ENCODE measurements around the gene ADGRV1.

Gene ADGRV1

DNA sequence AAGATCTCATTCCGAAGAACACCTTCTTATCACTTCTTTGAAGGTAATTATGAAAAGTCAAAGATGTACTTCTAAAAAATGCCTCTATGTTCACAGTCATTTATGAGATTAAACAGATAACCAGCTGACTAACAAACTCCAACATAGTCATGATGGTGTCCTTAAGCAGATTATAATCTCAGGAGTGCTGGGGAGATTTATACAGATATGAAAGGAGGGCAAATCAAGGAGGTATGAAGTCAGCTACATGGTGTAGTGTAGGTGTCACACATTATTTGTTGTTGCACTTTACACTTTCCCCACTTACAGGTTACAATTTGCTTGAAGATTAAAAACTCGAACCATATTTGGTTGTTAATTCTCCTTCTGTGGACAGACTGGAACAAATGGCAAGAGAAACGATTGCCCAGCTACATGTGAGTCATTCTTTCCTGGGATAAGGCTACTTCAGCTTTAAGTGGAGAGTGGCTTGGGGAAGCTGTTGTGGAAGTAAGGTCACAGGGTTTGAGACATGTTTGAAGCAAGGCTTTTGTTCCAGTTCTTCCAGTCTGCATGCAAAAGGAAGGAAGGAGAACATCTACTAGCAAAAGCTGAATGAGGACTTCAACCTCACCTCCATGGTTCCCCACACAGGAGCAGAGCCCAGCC, 320.1 kb downstream of the ADGRV1 start:
- no peak for DNase-seq

DNA sequence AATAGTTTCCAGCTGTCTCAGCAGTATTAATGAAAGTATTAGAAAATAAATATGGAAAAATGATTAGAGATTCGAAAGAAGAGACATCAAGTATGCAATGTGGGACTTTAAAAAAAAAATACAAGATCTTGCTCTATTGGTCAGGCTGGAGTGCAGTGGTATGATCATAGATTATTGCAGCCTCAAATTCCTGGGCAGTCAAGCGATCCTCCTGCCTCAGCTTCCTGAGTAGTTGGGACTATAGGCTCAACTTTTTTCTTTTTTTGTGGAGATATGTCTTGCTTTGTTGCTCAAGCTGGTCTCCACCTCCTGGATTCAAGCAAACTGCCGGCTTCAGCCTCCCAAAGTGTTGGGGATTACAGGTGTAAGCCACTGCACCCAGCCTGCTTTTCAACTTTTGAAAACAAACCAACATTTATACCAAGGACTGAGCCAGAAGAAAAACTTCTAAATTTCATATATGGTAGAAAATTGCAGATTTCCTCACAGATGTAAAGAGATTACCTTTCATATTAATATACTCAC, 323.1 kb downstream of the ADGRV1 start:
- no peak for DNase-seq

DNA sequence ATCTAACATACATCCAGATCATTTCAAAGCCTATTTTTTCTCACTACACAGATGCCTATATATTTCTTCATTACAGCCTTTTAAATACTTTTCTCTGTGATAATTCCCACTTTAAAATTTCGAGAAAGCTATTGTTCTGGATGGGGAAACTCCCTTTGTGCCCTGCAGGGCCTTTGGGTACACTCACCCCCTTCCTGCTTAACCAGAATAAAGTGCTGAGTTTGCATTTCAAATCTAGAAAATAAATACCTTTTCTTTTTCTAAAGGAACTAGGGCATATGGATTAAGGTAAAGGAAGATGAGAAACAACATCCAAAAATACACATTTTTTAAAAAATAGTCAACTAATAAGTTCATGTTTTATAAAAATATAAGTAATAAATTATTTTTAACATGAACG, 323.9 kb downstream of the ADGRV1 start:
- DNase-seq, result no peak

DNA sequence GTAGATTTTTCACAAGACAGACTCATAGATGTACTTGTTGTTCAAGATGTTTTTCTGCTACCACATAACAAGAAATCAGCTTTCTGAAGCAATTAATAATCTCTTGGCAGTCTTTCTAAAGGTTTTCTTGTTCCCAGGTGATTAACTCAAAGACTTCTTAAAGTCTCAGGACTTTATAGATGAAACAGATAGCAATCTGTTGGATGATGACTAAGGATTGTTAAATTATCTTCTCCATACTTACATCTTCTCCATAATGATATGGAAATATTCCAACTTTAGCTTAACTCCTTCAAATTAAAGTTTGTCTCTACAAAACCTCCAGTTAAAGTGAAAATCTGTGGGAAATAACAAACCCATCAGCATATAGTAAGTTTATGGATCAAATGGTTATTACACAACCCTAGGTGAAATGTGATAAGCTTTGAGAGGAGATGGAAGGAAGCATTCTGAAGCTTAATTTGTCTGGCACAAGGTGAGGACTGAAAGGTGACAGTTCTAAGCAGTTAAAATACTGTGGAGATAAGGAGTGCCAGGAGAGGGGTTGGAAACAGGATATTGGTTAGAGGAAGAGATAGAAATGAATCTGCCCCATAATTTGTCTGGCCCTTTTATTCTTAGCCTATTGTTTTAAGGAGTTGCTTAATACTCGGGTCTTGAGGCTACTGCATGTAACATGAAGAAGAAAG, 326.7 kb downstream of the ADGRV1 start:
- no peak for DNase-seq

DNA sequence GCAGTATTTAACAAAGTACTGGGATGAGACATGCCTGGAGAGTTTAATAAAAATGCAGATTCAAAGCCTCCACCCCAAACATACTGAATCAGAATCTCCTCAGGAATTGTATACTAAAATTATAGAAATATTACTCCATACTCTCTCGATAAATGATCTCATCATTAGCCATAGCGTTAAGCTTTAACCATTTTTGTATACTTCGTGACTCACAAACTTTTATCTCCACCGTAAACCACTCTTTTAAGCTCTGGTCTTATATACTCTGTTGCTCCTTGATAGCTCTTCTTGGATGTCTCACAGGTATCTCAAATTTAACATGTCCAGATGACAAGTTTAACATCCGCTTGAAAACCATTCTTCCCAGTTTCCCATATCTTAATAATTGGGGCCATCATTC, 327.8 kb downstream of the ADGRV1 start:
- DNase-seq, result no peak

DNA sequence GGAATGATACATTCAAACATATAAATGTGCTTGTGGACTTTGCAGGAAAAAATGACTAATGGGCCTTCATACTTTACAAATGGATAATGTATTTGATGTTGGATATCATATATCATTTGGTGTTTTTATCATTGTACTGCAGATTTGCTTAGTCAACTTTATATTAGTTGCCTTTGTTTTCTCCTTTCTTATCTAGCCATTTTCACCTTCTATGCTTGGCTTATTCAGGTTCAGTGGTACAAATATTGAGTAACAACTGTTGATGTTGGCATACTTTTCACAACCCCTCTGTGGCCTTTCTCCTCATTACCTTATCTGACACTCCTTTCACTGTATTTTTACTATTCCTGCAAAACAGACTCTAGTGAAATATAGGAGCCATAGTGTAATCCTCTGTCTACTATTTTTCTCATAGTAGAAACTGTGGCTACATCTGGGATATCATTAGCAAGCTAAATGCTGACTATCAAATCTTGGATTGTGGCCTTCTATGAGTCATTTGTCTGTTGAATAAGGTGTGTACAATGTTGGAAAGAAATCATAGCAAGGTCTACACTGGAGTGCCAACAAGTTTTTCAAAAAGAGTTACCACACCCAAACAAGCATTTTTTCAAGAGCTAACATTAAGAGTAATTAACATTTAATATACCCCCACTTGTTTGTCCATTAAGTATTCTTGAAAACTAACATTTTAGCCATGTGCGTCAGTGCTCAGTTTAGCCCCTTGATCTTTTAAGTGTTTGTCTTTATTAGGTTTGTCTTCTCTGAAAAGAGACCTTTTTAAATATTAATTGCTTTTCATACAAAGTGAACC, 330.1 kb downstream of the ADGRV1 start:
- DNase-seq, result no peak

DNA sequence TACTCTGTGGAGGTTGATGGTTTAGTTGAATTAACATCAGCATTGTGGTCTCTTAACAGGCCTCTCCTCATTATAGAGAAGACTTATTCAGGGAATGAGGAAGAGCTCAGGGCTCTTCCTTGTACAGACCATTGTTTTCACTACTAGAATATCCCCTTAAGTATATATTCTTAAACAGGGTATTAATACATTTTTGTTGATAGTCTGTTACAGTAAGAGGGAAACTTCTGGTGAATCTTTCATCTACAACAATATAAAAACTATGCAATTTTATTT, 330.7 kb downstream of the ADGRV1 start:
- no peak for DNase-seq

DNA sequence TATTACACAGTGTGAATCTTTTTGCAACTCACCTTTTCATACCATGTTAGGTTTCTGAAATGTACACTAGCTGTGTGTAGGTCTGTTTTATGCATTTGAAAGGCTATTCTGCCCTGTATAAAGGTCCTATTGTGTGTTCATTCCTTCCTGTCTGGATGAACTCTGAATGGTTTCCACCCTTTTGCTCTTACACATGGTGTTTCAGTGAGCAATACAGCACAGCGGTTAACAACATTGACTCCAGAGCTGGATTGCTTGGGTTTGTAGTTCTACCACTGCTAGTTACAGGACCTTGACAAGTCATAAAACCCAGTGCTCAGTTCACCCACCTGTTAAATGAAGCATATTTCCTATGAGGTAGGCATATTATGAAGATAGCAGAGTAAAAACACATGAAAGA, 331.6 kb downstream of the ADGRV1 start:
- no peak for DNase-seq

DNA sequence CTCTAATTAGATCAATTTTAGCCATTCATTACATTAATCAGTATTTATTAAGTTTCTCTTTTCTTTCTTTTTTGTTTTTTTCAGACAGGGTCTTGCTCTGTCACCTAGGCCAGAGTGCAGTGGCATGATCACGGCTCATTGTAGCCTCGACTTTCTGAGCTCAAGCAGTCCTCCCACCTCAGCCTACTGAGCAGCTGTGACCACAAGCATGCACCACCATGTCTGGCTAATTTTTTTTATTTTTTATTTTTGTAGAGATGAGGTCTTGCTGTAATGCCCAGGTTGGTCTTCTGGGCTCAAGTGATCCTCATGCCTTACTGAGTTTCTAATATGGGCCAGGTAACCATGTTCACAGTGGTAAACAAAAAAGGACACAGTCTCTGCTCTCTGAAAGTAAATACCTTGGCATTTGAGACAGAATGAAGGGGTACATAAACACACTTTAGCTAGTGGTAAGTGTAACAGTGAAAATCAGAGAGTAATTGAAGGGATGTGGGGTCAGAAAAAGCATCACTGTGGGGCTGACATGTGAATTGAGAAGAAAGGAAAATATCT, 336.3 kb downstream of the ADGRV1 start:
- DNase-seq, result no peak

DNA sequence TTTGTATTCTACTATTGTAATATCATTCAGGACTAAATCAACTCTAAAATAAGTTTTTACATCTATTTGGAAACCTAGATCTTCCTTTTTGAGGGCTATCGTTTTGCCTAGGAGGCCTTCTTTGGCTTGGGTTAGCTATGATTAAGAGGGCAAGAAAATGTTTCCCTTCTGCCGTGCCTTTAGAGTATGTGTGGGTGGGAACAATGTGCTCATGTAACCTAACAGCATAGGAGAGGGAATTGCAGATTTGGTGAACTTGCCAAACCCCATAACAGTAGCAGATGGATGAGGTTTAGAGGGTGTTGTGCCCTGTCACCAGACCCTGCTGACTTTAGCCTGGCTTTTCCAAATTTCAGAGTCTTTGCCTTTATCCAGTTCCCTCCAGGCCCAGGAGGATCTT, 339.0 kb downstream of the ADGRV1 start:
- no peak for DNase-seq

DNA sequence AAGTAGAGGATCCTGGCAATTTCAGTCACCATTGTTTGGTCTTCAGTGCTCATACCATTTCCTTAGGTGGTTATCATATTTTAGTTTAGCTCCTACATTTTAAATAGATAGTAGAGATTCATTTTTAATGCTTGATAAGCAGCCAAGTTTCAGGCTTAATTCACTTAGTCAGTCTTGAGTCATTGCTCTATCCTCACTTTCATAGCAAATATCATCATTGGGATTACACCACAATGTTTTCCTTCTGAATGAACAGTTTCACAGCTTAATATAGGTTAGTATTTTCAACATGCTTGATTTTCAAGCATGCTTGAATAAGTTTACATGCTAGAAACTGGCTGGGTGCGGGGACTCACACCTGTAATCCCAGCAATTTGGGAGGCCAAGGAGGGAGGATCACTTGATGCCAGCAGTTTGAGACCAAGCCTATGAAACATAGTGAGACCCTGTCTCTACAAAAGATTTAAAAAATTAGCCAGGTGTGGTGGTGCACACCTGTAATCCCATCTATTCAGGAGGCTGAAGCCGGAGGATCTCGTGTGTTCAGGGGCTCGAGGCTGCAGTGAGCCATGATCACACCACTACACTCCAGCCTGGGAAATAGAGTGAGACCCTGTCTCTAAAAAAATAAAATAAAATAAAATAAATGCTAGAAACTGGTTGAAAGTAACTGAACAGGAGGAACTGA, 339.9 kb downstream of the ADGRV1 start:
- DNase-seq, result no peak

DNA sequence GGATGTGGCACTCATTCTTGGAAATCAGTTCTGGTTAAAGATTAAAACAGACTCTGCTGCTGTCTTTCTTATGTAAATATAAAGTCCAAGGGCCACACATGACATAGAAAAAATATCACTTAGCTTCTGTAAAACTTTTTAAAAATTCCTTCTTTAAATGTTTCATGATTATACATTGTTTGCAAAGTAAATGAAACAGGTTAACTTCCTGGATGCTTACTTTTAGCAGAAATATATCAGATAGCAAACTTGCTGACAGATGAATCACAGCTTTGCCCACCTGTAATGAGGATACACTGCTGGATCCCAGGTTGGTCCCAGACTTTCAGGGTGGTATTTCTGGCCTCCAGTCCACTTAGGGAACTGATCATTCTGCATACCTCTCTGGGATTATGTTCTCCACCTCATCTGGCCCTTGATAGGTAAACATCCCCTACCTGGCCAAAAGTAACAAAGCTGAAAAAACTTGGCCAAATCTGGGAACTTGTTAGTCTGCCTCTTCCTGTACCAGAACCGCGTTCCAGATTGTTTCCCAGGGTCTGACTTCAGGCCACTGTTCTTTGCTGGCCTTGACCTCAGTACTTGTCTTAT, 340.5 kb downstream of the ADGRV1 start:
- no peak for DNase-seq

DNA sequence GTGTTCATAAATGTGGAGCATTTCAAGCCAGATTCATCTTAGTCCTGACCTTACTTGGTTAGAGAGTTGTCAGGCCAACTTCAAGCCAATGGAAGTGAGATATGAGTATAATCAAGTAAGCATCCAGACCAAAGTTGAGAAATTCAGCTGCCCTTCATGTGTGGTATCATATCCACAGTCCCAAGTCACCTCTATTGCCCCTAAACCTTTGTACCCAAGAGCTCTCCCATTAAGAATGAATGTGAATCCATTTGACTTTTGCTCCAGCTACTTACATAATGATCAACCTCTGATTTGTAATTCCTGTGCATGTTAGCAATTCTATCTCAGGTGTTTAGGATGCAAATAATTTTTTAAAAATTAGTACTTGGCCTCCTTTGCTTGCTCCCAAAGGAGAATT, 342.7 kb downstream of the ADGRV1 start:
- no peak for DNase-seq

DNA sequence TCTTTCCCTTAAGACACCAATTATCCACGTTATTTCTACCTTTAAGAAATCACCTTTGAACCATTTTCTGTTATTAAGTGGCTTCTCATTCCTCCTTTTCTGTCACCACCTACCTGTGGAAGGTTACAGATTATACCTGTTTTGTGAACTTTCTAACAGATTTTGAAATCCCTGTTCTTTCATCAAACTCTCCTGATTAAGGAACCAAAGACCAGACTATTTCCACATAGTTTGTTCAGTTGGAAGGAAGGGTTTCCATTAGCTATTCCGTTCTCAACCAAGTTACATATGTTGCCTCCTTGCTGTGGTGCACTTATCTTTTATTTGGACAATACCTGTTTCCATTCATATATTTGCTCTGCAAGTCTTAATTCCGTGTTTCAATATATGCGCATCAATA, 343.6 kb downstream of the ADGRV1 start:
- DNase-seq, result no peak

DNA sequence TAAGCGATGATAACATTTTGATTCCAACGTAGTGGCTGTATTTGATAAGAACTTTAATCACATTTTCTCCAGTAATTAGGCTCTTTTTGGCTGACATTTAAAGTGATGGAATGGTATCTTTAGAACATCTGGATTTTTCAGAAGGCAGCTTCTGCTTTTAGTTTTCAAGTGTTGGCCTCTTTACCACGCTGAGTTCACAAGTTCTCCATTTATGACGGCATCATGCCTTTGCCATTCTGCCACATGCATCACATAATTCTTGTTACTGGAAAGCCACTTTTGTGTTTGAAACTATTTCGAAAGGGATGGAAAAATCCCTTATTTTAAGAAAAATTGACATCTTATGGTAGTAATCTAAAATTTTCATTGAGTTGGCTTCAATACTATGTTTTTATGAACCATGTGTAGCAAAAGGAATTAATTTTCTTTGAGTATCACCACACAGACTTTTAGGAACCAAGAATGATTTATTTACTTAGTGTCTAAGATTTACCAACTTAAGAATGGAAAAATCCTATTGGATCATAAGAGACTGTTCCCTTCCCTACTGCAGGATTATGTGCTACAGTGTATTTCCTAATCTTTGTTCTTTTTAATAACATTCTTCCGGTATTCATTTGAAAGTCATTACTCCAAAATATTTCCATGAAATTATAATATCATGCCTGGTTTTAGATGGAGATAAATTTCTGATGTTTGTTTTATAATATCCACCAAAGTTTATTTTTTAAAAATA, 344.2 kb downstream of the ADGRV1 start:
- DNase-seq, result no peak

DNA sequence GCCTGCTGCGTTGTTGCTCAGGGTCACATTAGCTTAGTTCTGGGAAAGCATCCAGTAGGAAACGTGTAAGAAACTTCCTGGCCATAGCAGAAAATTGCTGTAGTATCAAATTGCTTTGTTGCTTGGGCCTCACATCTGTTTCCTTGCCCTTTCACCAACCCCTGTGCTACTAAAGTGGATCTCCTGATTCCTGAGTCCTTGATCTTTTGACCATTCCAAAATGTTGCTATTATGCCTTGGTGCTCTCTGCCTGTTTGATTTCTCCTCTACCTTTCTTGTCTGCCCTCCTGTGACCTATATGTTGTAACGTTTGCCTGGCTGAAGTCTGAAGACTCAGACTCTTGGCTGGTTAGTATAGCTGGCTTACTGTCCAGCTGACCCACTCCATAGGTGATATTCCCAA, 350.5 kb downstream of the ADGRV1 start:
- DNase-seq, result no peak

DNA sequence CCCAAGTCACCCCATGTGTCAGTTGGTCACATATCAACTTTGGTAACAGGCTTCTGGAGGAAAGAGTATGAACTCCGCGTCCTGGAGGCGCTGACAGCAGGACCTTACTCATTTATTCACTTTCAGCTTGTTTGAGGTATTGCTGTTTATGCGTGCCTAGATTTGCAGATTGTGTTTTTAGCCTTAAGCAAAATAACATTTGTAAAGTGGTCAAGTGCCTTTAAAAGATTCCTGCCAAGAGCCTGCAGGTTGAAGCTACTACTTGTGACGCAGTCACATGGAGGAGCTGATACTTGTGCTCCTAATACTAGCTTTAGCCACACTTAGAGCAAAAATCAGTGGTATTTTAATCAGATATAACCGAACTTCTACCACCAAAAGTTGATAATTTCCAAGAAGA, 351.3 kb downstream of the ADGRV1 start:
- no peak for DNase-seq

DNA sequence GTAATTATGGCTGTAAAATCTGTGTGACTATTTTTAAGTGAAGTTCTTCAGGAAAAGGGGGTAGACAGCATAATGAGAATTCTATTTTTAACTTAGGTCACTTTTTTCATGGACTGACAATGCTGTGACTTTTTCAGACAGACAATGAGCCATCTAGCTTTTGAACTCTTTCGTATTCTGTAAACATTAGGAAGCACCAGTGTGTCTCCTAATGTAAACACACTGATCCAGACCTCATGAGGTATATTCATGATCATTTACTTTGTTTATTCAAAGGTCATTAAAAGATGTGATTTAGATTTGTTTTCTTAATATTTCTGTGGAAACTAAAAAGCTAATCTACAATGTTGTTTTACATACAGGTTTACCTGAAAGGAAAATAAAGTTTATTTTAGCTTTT, 352.6 kb downstream of the ADGRV1 start:
- DNase-seq, result no peak

DNA sequence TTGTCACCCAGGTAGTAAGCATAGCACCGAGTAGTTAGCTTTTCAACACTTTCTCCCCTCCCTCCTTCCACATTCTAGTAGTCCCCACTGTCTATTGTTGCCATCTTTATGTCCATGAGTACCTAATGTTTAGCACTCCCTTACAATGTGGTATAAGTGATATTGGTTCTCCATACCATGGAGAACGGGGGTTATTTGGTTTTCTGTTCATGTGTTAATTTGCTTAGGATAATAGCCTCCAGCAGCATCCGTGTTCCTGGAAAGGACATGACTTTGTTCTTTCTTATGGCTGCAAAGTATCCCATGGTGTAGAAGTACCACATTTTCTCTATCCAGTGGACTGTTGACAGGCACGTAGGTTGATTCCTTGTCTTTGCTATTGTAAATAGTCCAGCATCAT, 353.9 kb downstream of the ADGRV1 start:
- DNase-seq, result no peak

DNA sequence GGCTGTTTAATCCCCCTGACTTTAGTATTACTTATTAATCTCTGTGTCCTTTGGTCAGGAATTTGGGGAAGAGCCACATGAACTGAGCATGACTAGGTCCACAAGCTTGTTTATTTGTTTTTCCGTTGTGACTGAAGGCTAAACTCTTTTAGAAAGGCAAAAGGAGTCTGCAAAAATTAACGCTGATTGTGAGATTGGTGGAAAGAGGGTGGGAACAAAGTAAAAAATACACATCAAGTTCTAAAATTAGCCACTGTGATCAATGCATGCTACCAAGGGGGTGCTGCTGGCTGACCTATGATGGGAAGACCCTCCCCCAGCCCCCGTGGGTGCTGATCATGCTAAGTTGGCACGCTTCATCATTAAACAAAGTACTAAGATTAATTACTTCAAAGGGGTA, 356.8 kb downstream of the ADGRV1 start:
- DNase-seq, result no peak

DNA sequence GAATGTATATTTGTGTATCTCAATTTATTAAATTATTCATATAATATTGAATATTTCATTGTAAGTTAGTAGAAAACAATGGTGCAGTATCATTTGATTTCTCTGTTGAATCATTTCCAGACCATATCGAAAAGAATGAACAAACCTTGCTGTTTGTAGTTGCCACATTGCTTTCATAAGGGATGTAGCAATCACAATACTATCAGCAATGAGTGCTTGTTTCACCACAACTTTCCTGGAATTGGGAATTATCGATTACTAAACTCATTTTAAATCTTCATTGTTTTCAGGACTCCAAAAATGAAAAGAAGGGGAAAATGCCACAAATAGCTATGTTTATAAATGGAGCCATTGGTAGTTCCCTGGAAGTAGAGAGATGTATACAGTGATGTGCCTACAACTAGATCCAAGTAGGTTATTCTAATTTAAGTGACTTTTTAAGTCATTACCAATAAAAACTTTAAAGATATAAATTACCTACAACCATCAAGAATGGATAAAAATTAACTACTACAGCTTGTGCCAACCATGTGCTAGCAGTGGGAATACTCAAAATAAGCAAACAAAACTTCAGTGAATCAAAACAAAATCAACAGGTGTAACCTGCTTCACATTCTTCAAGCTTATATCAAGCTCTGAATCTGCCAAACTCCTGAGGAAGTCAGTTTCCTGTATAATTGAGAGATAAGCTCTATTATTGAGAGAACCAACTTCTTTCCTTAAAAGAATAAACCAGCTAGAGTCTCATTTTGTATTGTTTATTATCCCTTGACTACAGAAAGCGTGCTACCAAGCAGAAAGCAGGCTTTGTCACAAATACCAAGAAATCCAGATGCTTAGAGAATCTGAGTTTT, 358.6 kb downstream of the ADGRV1 start:
- DNase-seq, result no peak

All from stimulated activated CD4-positive, alpha-beta T cell treated with anti-CD3 and anti-CD28 coated beads, Interleukin-12 subunit alpha, Interleukin-12 subunit beta, amount 100 ng/mL, for 4 hours (primary cell).